NT2/D1 (cell line): Measurements from ENCODE around the gene KRT17.

Source experiments
- DNase-seq: peaks from one replicate; pipeline ENCODE4 v3.0.0-alpha.2; 2011; ENCODE audit warnings: low read depth, low spot score
- H3K27me3 ChIP-seq: 2 replicates; pipeline ENCODE4 v1.6.0; 2011; ENCODE audit warnings: mild to moderate bottlenecking; ENCODE audit not compliant: insufficient read length, insufficient read depth
- H3K36me3 ChIP-seq: 2 replicates; pipeline ENCODE4 v1.6.1; 2011; ENCODE audit warnings: mild to moderate bottlenecking, low read length, mixed read lengths; ENCODE audit not compliant: insufficient read depth, insufficient read length
- H3K4me1 ChIP-seq: 2 replicates; pipeline ENCODE4 v1.5.1; 2011; ENCODE audit not compliant: insufficient read depth, insufficient read length
- H3K4me3 ChIP-seq: 2 replicates; pipeline ENCODE4 v1.5.1; 2011; ENCODE audit warnings: low read depth; ENCODE audit not compliant: insufficient read length
- H3K9ac ChIP-seq: 2 replicates; pipeline ENCODE4 v1.6.0; 2011; ENCODE audit warnings: low read depth; ENCODE audit not compliant: insufficient read length
- H3K9me3 ChIP-seq: 2 replicates; pipeline ENCODE4 v1.5.1; 2011; ENCODE audit warnings: mild to moderate bottlenecking, low read length; ENCODE audit not compliant: insufficient read depth
- SUZ12 ChIP-seq: IDR thresholded peaks from 2 replicates; pipeline ENCODE4 v1.6.1; 2011; ENCODE audit not compliant: insufficient read length, insufficient read depth; ENCODE audit errors: extremely low read depth
- YY1 ChIP-seq: IDR thresholded peaks from 2 replicates; pipeline ENCODE4 v1.6.1; 2011; ENCODE audit not compliant: insufficient read length, insufficient read depth
- ZNF274 ChIP-seq: IDR thresholded peaks from 2 replicates; pipeline ENCODE4 v1.6.1; 2011; ENCODE audit warnings: mild to moderate bottlenecking, low read depth, low read length

KRT17 gene

GRCh38 chr17:41635121-41636097 is 11.0 kb upstream of the KRT17 start:
- no peak overlapping the region for H3K9ac ChIP-seq
- no peaks in the 10 kb centered on the region for H3K9me3 ChIP-seq
- H3K27me3 ChIP-seq: no peaks in the 10 kb centered on the region
- no peak overlapping the region for H3K4me3 ChIP-seq
- H3K4me1 ChIP-seq: peaks cover 17% of the 10 kb centered on the region
- H3K36me3 ChIP-seq: no peaks in the 10 kb centered on the region
- TF ChIP-seq YY1 (no peak), ZNF274 (no peak), SUZ12 (no peak)
- no peak for DNase-seq

- no peak for TF ChIP-seq YY1
- TF ChIP-seq SUZ12: no peak
- no peak for TF ChIP-seq ZNF274
- DNase-seq: no peak
- Histone ChIP-seq H3K9me3 (no peaks in the 10 kb centered on the region), H3K9ac (no peak overlapping the region), H3K4me3 (no peak overlapping the region), H3K4me1 (peaks cover 17% of the 10 kb centered on the region), H3K36me3 (no peaks in the 10 kb centered on the region), H3K27me3 (no peaks in the 10 kb centered on the region)
Observed at GRCh38 chr17:41634639-41635038, 10.3 kb upstream of the KRT17 start.

GRCh38 chr17:41633556-41634199 is 9.3 kb upstream of the KRT17 start:
- Histone ChIP-seq H3K36me3 (no peaks in the 10 kb centered on the region), H3K4me1 (peaks cover 26% of the 10 kb centered on the region), H3K9me3 (no peaks in the 10 kb centered on the region), H3K9ac (no peak overlapping the region), H3K4me3 (no peak overlapping the region), H3K27me3 (no peaks in the 10 kb centered on the region)
- TF ChIP-seq YY1 (no peak), SUZ12 (no peak), ZNF274 (no peak)
- no peak for DNase-seq

- Histone ChIP-seq H3K9ac (no peak overlapping the region), H3K4me1 (peaks cover 33% of the 10 kb centered on the region), H3K36me3 (no peaks in the 10 kb centered on the region), H3K9me3 (no peaks in the 10 kb centered on the region), H3K27me3 (no peaks in the 10 kb centered on the region), H3K4me3 (no peak overlapping the region)
- no peak for DNase-seq
- TF ChIP-seq YY1 (no peak), ZNF274 (no peak), SUZ12 (no peak)
Observed at GRCh38 chr17:41632482-41633105, 8.2 kb upstream of the KRT17 start.

GRCh38 chr17:41631898-41632285 is 7.5 kb upstream of the KRT17 start:
- H3K4me3 ChIP-seq: no peak overlapping the region
- TF ChIP-seq YY1 (no peak), ZNF274 (no peak), SUZ12 (no peak)
- no peaks in the 10 kb centered on the region for H3K9me3 ChIP-seq
- H3K9ac ChIP-seq: no peak overlapping the region
- H3K36me3 ChIP-seq: no peaks in the 10 kb centered on the region
- no peak for DNase-seq
- H3K27me3 ChIP-seq: no peaks in the 10 kb centered on the region
- peaks cover 37% of the 10 kb centered on the region for H3K4me1 ChIP-seq

- TF ChIP-seq SUZ12: no peak
- no peak for TF ChIP-seq YY1
- TF ChIP-seq ZNF274: no peak
- Histone ChIP-seq H3K4me1 (peaks cover 40% of the 10 kb centered on the region), H3K4me3 (no peak overlapping the region), H3K9ac (no peak overlapping the region), H3K36me3 (no peaks in the 10 kb centered on the region), H3K27me3 (no peaks in the 10 kb centered on the region), H3K9me3 (no peaks in the 10 kb centered on the region)
- no peak for DNase-seq
Observed at GRCh38 chr17:41631025-41631897, 6.9 kb upstream of the KRT17 start.
